ENCODE measurements around the gene SNX25.

DNA sequence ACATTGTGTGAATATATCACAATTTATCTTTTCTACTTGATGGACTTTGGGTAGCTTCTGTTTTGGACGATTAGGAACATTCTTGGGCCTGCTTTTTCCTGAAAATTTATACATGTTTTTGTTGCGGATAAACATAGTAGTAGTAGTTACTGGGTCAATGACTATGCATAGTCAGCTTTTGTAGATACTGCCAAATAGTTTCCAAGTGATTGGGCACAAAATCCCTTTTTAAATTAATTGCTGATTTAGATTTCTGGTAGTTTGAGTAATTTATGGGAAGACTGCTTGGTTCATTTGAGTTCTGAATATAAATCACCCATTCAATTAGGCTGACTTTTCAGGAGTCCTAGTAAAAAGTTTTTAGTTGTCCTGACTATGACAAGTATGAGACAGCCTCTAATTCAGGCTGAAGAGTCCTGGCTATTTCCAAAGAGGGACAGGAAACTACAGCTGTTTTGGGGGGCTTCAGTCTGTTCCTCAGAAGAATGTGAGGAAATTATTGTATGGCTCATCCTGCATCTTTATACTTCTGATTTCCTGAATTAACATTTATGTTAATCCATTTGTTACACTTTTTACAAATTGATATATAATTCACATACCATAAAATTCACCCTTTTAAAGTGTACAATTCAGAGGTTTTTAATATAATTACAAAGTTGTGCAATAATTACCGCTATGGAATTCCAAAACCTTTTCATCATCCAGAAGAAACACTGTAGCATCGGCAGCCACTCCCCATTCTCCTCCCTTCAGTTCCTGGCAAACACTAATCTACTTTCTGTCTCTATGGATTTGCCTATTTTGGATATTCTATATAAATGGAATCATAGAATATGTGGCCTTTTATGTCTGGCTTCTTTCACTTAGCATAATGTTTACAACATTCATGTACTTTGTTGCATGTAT lies 172.1 kb downstream of the SNX25 start:
- TF ChIP-seq POLR2A (IDR thresholded peaks at IDR 0.05): no peak
- TF ChIP-seq CTCF (IDR thresholded peaks at IDR 0.05): no peak
